ENCODE results near the gene CDH4. TPM values are rescaled to one million over a fixed set of nuclear protein-coding genes. Genes with fewer than 3 reads are reported as not detected.
"Not testable (repeated sequence)": the region's sequence is repeated elsewhere in the genome, so short reads cannot be mapped to it uniquely, and the experiment has no call there.

Gene CDH4
- total and polyA plus RNA-seq, 3 experiments from 2014 or later = 0.22 TPM; not detected in 2

GRCh38 chr20:61400499-61400898 lies 148.4 kb downstream of the CDH4 start:
- POLR2A ChIA-PET = no interaction called here
- no peak overlapping the region for H3K4me3 Mint-ChIP-seq
- no peak for DNase-seq
- Histone ChIP-seq H3K27ac (ENCODE audit: low read depth, low read length) (no peak overlapping the region), H3K27me3 (ENCODE audit: insufficient read depth, low read length, poor library complexity, severe bottlenecking) (no peaks in the 10 kb centered on the region), H3K9me3 (ENCODE audit: low read length) (no peaks in the 10 kb centered on the region), H3K36me3 (ENCODE audit: insufficient read depth, low read length) (no peaks in the 10 kb centered on the region), H3K4me3 (ENCODE audit: low read length) (no peak overlapping the region), H3K4me1 (ENCODE audit: insufficient read depth, low read length) (no peaks in the 10 kb centered on the region)
- H3K9me3 Mint-ChIP-seq = peaks cover 0 to 6% (median 2%) of the 10 kb centered on the region in 5 donors
- CTCF ChIA-PET = no interaction called here
- H3K4me1 Mint-ChIP-seq = no peaks in the 10 kb centered on the region
- no peak overlapping the region for H3K27ac Mint-ChIP-seq
- H3K27me3 Mint-ChIP-seq = no peaks in the 10 kb centered on the region
- no peaks in the 10 kb centered on the region for H3K36me3 Mint-ChIP-seq

DNA sequence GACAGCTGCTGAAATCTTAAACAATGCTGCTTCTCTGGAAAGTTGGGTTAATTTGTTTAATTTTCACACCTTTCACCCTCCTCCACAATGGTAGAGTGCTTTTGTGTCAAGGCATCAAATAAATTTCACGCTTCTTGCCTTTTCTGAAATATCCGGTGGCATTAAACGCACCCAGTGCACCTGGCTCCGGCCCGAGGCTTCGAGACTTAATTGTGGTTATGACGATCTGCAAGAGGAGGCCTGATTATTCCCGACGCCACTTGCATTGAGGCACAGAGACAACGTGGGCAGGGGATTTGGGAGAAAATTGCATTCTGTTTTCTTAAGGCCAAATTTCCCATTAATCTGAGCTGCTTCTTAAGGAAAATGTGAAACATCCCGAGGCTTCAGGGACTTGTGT lies 152.2 kb downstream of the CDH4 start:
- no peaks in the 10 kb centered on the region for H3K27me3 ChIP-seq (ENCODE audit: insufficient read depth, low read length, poor library complexity, severe bottlenecking)
- H3K4me3 ChIP-seq (ENCODE audit: low read length) = no peak overlapping the region
- H3K4me1 ChIP-seq (ENCODE audit: insufficient read depth, low read length) = no peaks in the 10 kb centered on the region
- DNase-seq = no peak
- H3K27ac Mint-ChIP-seq = no peak overlapping the region
- H3K9me3 Mint-ChIP-seq = peaks cover 0 to 12% (median 8%) of the 10 kb centered on the region in 5 donors
- H3K27ac ChIP-seq (ENCODE audit: low read depth, low read length) = no peak overlapping the region
- H3K9me3 ChIP-seq (ENCODE audit: low read length) = no peaks in the 10 kb centered on the region
- ChIA-PET POLR2A (no interaction called here), CTCF (no interaction called here)
- no peak overlapping the region for H3K4me3 Mint-ChIP-seq
- no peaks in the 10 kb centered on the region for H3K27me3 Mint-ChIP-seq
- no peaks in the 10 kb centered on the region for H3K4me1 Mint-ChIP-seq
- no peaks in the 10 kb centered on the region for H3K36me3 Mint-ChIP-seq
- no peaks in the 10 kb centered on the region for H3K36me3 ChIP-seq (ENCODE audit: insufficient read depth, low read length)

DNA sequence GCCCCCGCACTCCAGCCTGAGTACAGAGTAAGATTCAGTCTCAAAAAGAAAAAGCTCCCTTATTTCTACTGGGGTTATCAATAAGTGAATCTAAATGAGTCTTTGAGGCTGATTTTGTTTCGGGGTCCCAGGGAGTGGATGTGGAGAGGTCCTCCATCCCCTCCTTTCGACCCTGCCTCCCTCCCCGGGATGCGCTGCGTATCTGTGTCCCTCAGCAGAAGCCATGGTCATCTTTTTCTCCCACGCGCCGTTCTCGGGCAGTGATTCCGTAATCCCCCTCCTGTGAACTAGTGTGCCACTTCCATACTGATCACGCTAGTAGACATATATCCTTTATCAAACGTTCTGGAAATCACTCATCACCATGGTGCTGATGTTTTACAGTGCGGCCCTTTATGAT lies 152.9 kb downstream of the CDH4 start:
- H3K4me3 Mint-ChIP-seq = no peak overlapping the region
- no peak overlapping the region for H3K27ac ChIP-seq (ENCODE audit: low read depth, low read length)
- ChIA-PET CTCF (no interaction called here), POLR2A (no interaction called here)
- H3K9me3 ChIP-seq (ENCODE audit: low read length) = no peaks in the 10 kb centered on the region
- no peaks in the 10 kb centered on the region for H3K27me3 ChIP-seq (ENCODE audit: insufficient read depth, low read length, poor library complexity, severe bottlenecking)
- no peaks in the 10 kb centered on the region for H3K36me3 Mint-ChIP-seq
- no peak overlapping the region for H3K4me3 ChIP-seq (ENCODE audit: low read length)
- no peaks in the 10 kb centered on the region for H3K4me1 ChIP-seq (ENCODE audit: insufficient read depth, low read length)
- no peaks in the 10 kb centered on the region for H3K4me1 Mint-ChIP-seq
- H3K36me3 ChIP-seq (ENCODE audit: insufficient read depth, low read length) = no peaks in the 10 kb centered on the region
- H3K27me3 Mint-ChIP-seq = no peaks in the 10 kb centered on the region
- no peak overlapping the region for H3K27ac Mint-ChIP-seq
- peaks cover 0 to 12% (median 8%) of the 10 kb centered on the region in 5 donors for H3K9me3 Mint-ChIP-seq
- no peak for DNase-seq

- H3K4me3 ChIP-seq (ENCODE audit: low read length); H3K9me3 ChIP-seq (ENCODE audit: low read length); H3K27me3 Mint-ChIP-seq; H3K9me3 Mint-ChIP-seq; H3K36me3 Mint-ChIP-seq; POLR2A ChIA-PET; DNase-seq; H3K4me1 ChIP-seq (ENCODE audit: insufficient read depth, low read length); H3K4me1 Mint-ChIP-seq; H3K36me3 ChIP-seq (ENCODE audit: insufficient read depth, low read length); H3K4me3 Mint-ChIP-seq; H3K27ac Mint-ChIP-seq; H3K27ac ChIP-seq (ENCODE audit: low read depth, low read length); H3K27me3 ChIP-seq (ENCODE audit: insufficient read depth, low read length, poor library complexity, severe bottlenecking); CTCF ChIA-PET: not testable (repeated sequence)
These were observed 154.7 kb downstream of the CDH4 start for GRCh38 chr20:61406773-61407172.

DNA sequence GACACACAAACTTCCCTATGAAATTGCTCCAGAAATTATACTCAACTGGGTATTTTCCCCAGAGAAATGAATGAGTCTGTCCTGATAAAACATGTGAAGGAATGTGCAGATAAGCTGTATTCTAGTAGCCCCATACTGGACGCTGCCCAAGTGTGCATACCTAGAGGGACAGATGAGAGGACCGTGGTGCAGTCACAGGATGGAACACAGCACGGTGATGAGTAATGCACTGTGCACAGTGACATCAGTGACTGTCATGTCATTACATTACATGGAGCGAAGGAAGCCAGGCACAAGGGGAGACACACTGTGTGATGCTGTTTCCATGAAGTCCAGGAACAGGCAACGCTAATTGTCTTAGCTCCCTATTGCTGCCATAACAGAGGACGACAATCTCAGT lies 155.5 kb downstream of the CDH4 start:
- Histone ChIP-seq H3K9me3 (ENCODE audit: low read length) (no peaks in the 10 kb centered on the region), H3K4me1 (ENCODE audit: insufficient read depth, low read length) (no peaks in the 10 kb centered on the region), H3K4me3 (ENCODE audit: low read length) (no peak overlapping the region), H3K27ac (ENCODE audit: low read depth, low read length) (no peak overlapping the region), H3K36me3 (ENCODE audit: insufficient read depth, low read length) (no peaks in the 10 kb centered on the region), H3K27me3 (ENCODE audit: insufficient read depth, low read length, poor library complexity, severe bottlenecking) (no peaks in the 10 kb centered on the region)
- Mint-ChIP-seq H3K4me3 (no peak overlapping the region), H3K4me1 (no peaks in the 10 kb centered on the region), H3K27me3 (no peaks in the 10 kb centered on the region), H3K36me3 (no peaks in the 10 kb centered on the region), H3K9me3 (peaks cover 0 to 10% (median 4%) of the 10 kb centered on the region in 5 donors), H3K27ac (no peak overlapping the region)
- ChIA-PET CTCF (no interaction called here), POLR2A (no interaction called here)
- DNase-seq = no peak

GRCh38 chr20:61408951-61409740 lies 157.1 kb downstream of the CDH4 start:
- POLR2A ChIA-PET = no interaction called here
- no peak overlapping the region for H3K4me3 ChIP-seq (ENCODE audit: low read length)
- DNase-seq = no peak

GRCh38 chr20:61411743-61412142 lies 159.7 kb downstream of the CDH4 start:
- peaks cover 0 to 14% (median 7%) of the 10 kb centered on the region in 5 donors for H3K9me3 Mint-ChIP-seq
- no peak overlapping the region for H3K4me3 Mint-ChIP-seq
- H3K27ac ChIP-seq (ENCODE audit: low read depth, low read length) = no peak overlapping the region
- no peaks in the 10 kb centered on the region for H3K4me1 Mint-ChIP-seq
- H3K36me3 ChIP-seq (ENCODE audit: insufficient read depth, low read length) = no peaks in the 10 kb centered on the region
- H3K27me3 ChIP-seq (ENCODE audit: insufficient read depth, low read length, poor library complexity, severe bottlenecking) = no peaks in the 10 kb centered on the region
- DNase-seq = no peak
- H3K9me3 ChIP-seq (ENCODE audit: low read length) = no peaks in the 10 kb centered on the region
- ChIA-PET POLR2A (no interaction called here), CTCF (no interaction called here)
- no peaks in the 10 kb centered on the region for H3K4me1 ChIP-seq (ENCODE audit: insufficient read depth, low read length)
- no peaks in the 10 kb centered on the region for H3K36me3 Mint-ChIP-seq
- no peak overlapping the region for H3K27ac Mint-ChIP-seq
- H3K27me3 Mint-ChIP-seq = no peaks in the 10 kb centered on the region
- no peak overlapping the region for H3K4me3 ChIP-seq (ENCODE audit: low read length)

More at GRCh38 chr20:61408951-61409740, 157.1 kb downstream of the CDH4 start:
- CTCF ChIA-PET = no interaction called here
- no peak overlapping the region for H3K27ac ChIP-seq (ENCODE audit: low read depth, low read length)
- no peaks in the 10 kb centered on the region for H3K9me3 ChIP-seq (ENCODE audit: low read length)
- no peaks in the 10 kb centered on the region for H3K27me3 ChIP-seq (ENCODE audit: insufficient read depth, low read length, poor library complexity, severe bottlenecking)
- no peaks in the 10 kb centered on the region for H3K4me1 ChIP-seq (ENCODE audit: insufficient read depth, low read length)
- H3K4me1 Mint-ChIP-seq = no peaks in the 10 kb centered on the region
- H3K9me3 Mint-ChIP-seq = peaks cover 0 to 10% (median 4%) of the 10 kb centered on the region in 5 donors
- H3K27ac Mint-ChIP-seq = no peak overlapping the region
- no peaks in the 10 kb centered on the region for H3K36me3 ChIP-seq (ENCODE audit: insufficient read depth, low read length)
- no peaks in the 10 kb centered on the region for H3K27me3 Mint-ChIP-seq
- no peak overlapping the region for H3K4me3 Mint-ChIP-seq
- H3K36me3 Mint-ChIP-seq = no peaks in the 10 kb centered on the region

- POLR2A ChIA-PET = no interaction called here
- CTCF ChIA-PET = no interaction called here
- no peak overlapping the region for H3K27ac ChIP-seq (ENCODE audit: low read depth, low read length)
- Mint-ChIP-seq H3K36me3 (no peaks in the 10 kb centered on the region), H3K9me3 (peaks cover 0 to 7% (median 0%) of the 10 kb centered on the region in 5 donors), H3K27me3 (no peaks in the 10 kb centered on the region), H3K27ac (peak overlapping the region in 2 of 8 donors; percentile 33 to 38), H3K4me1 (no peaks in the 10 kb centered on the region), H3K4me3 (no peak overlapping the region)
- H3K4me3 ChIP-seq (ENCODE audit: low read length) = no peak overlapping the region
- DNase-seq = no peak
- no peaks in the 10 kb centered on the region for H3K36me3 ChIP-seq (ENCODE audit: insufficient read depth, low read length)
- H3K27me3 ChIP-seq (ENCODE audit: insufficient read depth, low read length, poor library complexity, severe bottlenecking) = no peaks in the 10 kb centered on the region
- no peaks in the 10 kb centered on the region for H3K9me3 ChIP-seq (ENCODE audit: low read length)
- no peaks in the 10 kb centered on the region for H3K4me1 ChIP-seq (ENCODE audit: insufficient read depth, low read length)
These were observed 161.7 kb downstream of the CDH4 start for GRCh38 chr20:61413752-61414151.
